ENCODE results near the gene RAC3.

Gene RAC3

GRCh38 chr17:82031303-82031884 is at the start of gene RAC3:
RAC3 (plus strand) TSS chr17:82031678; CDS start chr17:82031762, 84 bp downstream.
- DNase-seq: peak; percentile 42 to 84 (median 54)

- DNase-seq: no peak
These were observed 48.4 kb upstream of the RAC3 start for GRCh38 chr17:81983011-81983638.

- no peak for DNase-seq
These were observed 47.7 kb upstream of the RAC3 start for GRCh38 chr17:81983639-81984373.

GRCh38 chr17:81984773-81985410 is 46.6 kb upstream of the RAC3 start:
- DNase-seq: no peak

GRCh38 chr17:81986606-81987005 is 44.9 kb upstream of the RAC3 start:
- no peak for DNase-seq

GRCh38 chr17:81987161-81987770 is 44.2 kb upstream of the RAC3 start:
- no peak for DNase-seq

GRCh38 chr17:81990836-81991683 is 40.4 kb upstream of the RAC3 start:
- DNase-seq: no peak

GRCh38 chr17:81991684-81992305 is 39.7 kb upstream of the RAC3 start:
- peak in 1 of 3 experiments; percentile 40 for DNase-seq

GRCh38 chr17:81992306-81993102 is 39.0 kb upstream of the RAC3 start:
- DNase-seq: no peak

GRCh38 chr17:81993729-81994592 is 37.5 kb upstream of the RAC3 start:
- no peak for DNase-seq

- DNase-seq: no peak
These were observed 36.6 kb upstream of the RAC3 start for GRCh38 chr17:81994593-81995462.

- no peak for DNase-seq
These were observed 35.8 kb upstream of the RAC3 start for GRCh38 chr17:81995463-81996231.

- DNase-seq: no peak
These were observed 35.2 kb upstream of the RAC3 start for GRCh38 chr17:81996232-81996756.

- DNase-seq: no peak
These were observed 34.6 kb upstream of the RAC3 start for GRCh38 chr17:81996757-81997441.

GRCh38 chr17:81998212-81998611 is 33.3 kb upstream of the RAC3 start:
- no peak for DNase-seq

GRCh38 chr17:81998691-81999438 is 32.6 kb upstream of the RAC3 start:
- DNase-seq: no peak

Data from NCI-H1417 (cell line).